DND-41 (cell line): ENCODE measurements around the gene GPM6B.

Experiments
- EZH2 ChIP-seq: IDR thresholded peaks from 3 replicates; pipeline ENCODE4 v1.6.1; 2012; ENCODE audit warnings: borderline replicate concordance, low read depth, mild to moderate bottlenecking, moderate library complexity, low read length, inconsistent platforms; ENCODE audit not compliant: severe bottlenecking
- TF ChIP-seq, protein P1 (sequence below): IDR thresholded peaks from 2 replicates; pipeline ENCODE4 v1.5.1; 2012; ENCODE audit warnings: borderline replicate concordance, low read length, moderate library complexity, mild to moderate bottlenecking; ENCODE audit not compliant: poor library complexity, severe bottlenecking; ENCODE audit errors: extremely low read depth

GRCh38 chrX:13786048-13786447 is 30.8 kb downstream of the GPM6B start:
- TF ChIP-seq, protein P1, sequence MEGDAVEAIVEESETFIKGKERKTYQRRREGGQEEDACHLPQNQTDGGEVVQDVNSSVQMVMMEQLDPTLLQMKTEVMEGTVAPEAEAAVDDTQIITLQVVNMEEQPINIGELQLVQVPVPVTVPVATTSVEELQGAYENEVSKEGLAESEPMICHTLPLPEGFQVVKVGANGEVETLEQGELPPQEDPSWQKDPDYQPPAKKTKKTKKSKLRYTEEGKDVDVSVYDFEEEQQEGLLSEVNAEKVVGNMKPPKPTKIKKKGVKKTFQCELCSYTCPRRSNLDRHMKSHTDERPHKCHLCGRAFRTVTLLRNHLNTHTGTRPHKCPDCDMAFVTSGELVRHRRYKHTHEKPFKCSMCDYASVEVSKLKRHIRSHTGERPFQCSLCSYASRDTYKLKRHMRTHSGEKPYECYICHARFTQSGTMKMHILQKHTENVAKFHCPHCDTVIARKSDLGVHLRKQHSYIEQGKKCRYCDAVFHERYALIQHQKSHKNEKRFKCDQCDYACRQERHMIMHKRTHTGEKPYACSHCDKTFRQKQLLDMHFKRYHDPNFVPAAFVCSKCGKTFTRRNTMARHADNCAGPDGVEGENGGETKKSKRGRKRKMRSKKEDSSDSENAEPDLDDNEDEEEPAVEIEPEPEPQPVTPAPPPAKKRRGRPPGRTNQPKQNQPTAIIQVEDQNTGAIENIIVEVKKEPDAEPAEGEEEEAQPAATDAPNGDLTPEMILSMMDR = no peak
- TF ChIP-seq EZH2 = no peak
